Endodermal cell (in vitro differentiated cells): ENCODE data around the gene CORT. TPM values are rescaled to one million over a fixed set of nuclear protein-coding genes. Genes with fewer than 3 reads are reported as not detected.

Experiments used
- DNase-seq: peaks from one replicate; pipeline ENCODE4 v3.0.0-alpha.2; 2017
- H3K27ac ChIP-seq: 2 replicates; pipeline ENCODE4 v1.5.1; 2013; ENCODE audit warnings: mild to moderate bottlenecking, low read depth, low read length, moderate library complexity
- H3K27me3 ChIP-seq: 2 replicates; pipeline ENCODE4 v1.6.1; 2013; ENCODE audit warnings: mild to moderate bottlenecking, low read length, moderate library complexity; ENCODE audit not compliant: insufficient read depth, control insufficient read depth, poor library complexity, severe bottlenecking
- H3K36me3 ChIP-seq: 2 replicates; pipeline ENCODE4 v1.7.0; 2013; ENCODE audit warnings: mild to moderate bottlenecking, low read length, moderate library complexity; ENCODE audit not compliant: control insufficient read depth, insufficient read depth
- H3K4me1 ChIP-seq: one replicate; pipeline ENCODE4 v1.7.0; 2013; ENCODE audit warnings: low read length; ENCODE audit not compliant: control insufficient read depth, insufficient read depth
- H3K4me3 ChIP-seq: 2 replicates; pipeline ENCODE4 v1.5.1; 2013; ENCODE audit warnings: mild to moderate bottlenecking, low read length, moderate library complexity
- H3K9ac ChIP-seq: 2 replicates; pipeline ENCODE4 v1.6.1; 2013; ENCODE audit warnings: mild to moderate bottlenecking, low read length, moderate library complexity; ENCODE audit not compliant: poor library complexity, severe bottlenecking; ENCODE audit errors: extremely low read depth
- H3K9me3 ChIP-seq: 2 replicates; pipeline ENCODE4 v1.6.1; 2013; ENCODE audit warnings: mild to moderate bottlenecking, low read length, moderate library complexity; ENCODE audit not compliant: control insufficient read depth
- H3K27ac Mint-ChIP-seq: 2 replicates; pipeline ENCODE4 v1.8.0; 2020; ENCODE audit warnings: mixed read lengths
- H3K27me3 Mint-ChIP-seq: 2 replicates; pipeline ENCODE4 v1.8.0; 2021; ENCODE audit warnings: mild to moderate bottlenecking, mixed read lengths; ENCODE audit not compliant: insufficient read depth
- H3K36me3 Mint-ChIP-seq: 2 replicates; pipeline ENCODE4 v1.8.0; 2020; ENCODE audit warnings: low read depth, mixed read lengths
- H3K4me1 Mint-ChIP-seq: 2 replicates; pipeline ENCODE4 v1.8.0; 2020; ENCODE audit warnings: mixed read lengths
- H3K4me3 Mint-ChIP-seq: 2 replicates; pipeline ENCODE4 v1.8.0; 2020; ENCODE audit warnings: mild to moderate bottlenecking, moderate library complexity, mixed read lengths
- H3K9me3 Mint-ChIP-seq: 2 replicates; pipeline ENCODE4 v1.8.0; 2020; ENCODE audit warnings: mild to moderate bottlenecking, mixed read lengths
- CTCF ChIP-seq: fragments of 200-600 bp; sonication (generic); conservative IDR thresholded peaks from 2 replicates; pipeline ENCODE4 v1.5.0; 2021; ENCODE audit warnings: antibody characterized with exemption, mild to moderate bottlenecking
- WGBS, 2 experiments: methylation state at CpG; one replicate each; pipeline versions ENCODE4 v1.1.5 to v1.1.7; 2013; ENCODE audit warnings: missing lambda C conversion rate in 2 of 2, mixed read lengths in 1 of 2; ENCODE audit not compliant: insufficient coverage in 1 of 2, insufficient read length in 1 of 2; 5-methylcytosine and 5-hydroxymethylcytosine counted together
- total RNA-seq, 2 donors: library from RNA; stranded (reverse); fragmentation: NEBNext Ultra II Directional in 1 of 2; extraction: Animal tissue kit (Norgen Biotek cat#: 25700) in 1 of 2; gene quantifications; 2 replicates in 1 of 2; 3 replicates in 1 of 2; pipeline ENCODE4 v1.2.1, GENCODE V29; 2021

The CORT gene
- total RNA-seq, 2 donors from 2014 or later = 0.53 to 1.3 TPM

GRCh38 chr1:10495952-10496351 is 46.1 kb downstream of the CORT start:
- H3K4me1 Mint-ChIP-seq = no peaks in the 10 kb centered on the region
- H3K27me3 Mint-ChIP-seq = no peaks in the 10 kb centered on the region
- no peak overlapping the region for H3K9ac ChIP-seq
- H3K27me3 ChIP-seq = no peaks in the 10 kb centered on the region
- H3K27ac Mint-ChIP-seq = no peak overlapping the region
- H3K9me3 Mint-ChIP-seq = no peaks in the 10 kb centered on the region
- no peak for DNase-seq
- peaks cover 17% of the 10 kb centered on the region for H3K36me3 ChIP-seq
- no peak overlapping the region for H3K27ac ChIP-seq
- peaks cover 9% of the 10 kb centered on the region for H3K36me3 Mint-ChIP-seq
- no peak overlapping the region for H3K4me3 Mint-ChIP-seq
- no peaks in the 10 kb centered on the region for H3K4me1 ChIP-seq
- 87 to 91% methylated on average over 11 to 14 of the region's 14 CpGs for WGBS, 2 experiments
- H3K9me3 ChIP-seq = no peaks in the 10 kb centered on the region
- no peak overlapping the region for H3K4me3 ChIP-seq
- no peak for TF ChIP-seq CTCF

GRCh38 chr1:10497109-10497508 is 47.3 kb downstream of the CORT start:
- Mint-ChIP-seq H3K36me3 (peaks cover 9% of the 10 kb centered on the region), H3K27me3 (no peaks in the 10 kb centered on the region), H3K27ac (no peak overlapping the region), H3K4me3 (no peak overlapping the region), H3K9me3 (no peaks in the 10 kb centered on the region), H3K4me1 (no peaks in the 10 kb centered on the region)
- Histone ChIP-seq H3K4me3 (no peak overlapping the region), H3K27me3 (no peaks in the 10 kb centered on the region), H3K36me3 (peaks cover 17% of the 10 kb centered on the region), H3K9ac (no peak overlapping the region), H3K9me3 (no peaks in the 10 kb centered on the region), H3K4me1 (no peaks in the 10 kb centered on the region), H3K27ac (no peak overlapping the region)
- WGBS, 2 experiments = 93 to 100% methylated on average over 2 to 7 of the region's 7 CpGs
- no peak for DNase-seq
- no peak for TF ChIP-seq CTCF

- H3K9ac ChIP-seq = no peak overlapping the region
- WGBS, 2 experiments = 95% methylated on average over 7 to 8 of the region's 8 CpGs
- no peak overlapping the region for H3K27ac ChIP-seq
- H3K4me1 ChIP-seq = no peaks in the 10 kb centered on the region
- peaks cover 17% of the 10 kb centered on the region for H3K36me3 ChIP-seq
- no peak for TF ChIP-seq CTCF
- H3K36me3 Mint-ChIP-seq = peaks cover 9% of the 10 kb centered on the region
- no peaks in the 10 kb centered on the region for H3K27me3 ChIP-seq
- no peak for DNase-seq
- peak overlapping the region; percentile 6 for H3K27ac Mint-ChIP-seq
- H3K4me3 Mint-ChIP-seq = no peak overlapping the region
- H3K27me3 Mint-ChIP-seq = no peaks in the 10 kb centered on the region
- H3K9me3 ChIP-seq = no peaks in the 10 kb centered on the region
- H3K4me1 Mint-ChIP-seq = no peaks in the 10 kb centered on the region
- no peak overlapping the region for H3K4me3 ChIP-seq
- no peaks in the 10 kb centered on the region for H3K9me3 Mint-ChIP-seq
Measured at GRCh38 chr1:10498231-10498630, 48.4 kb downstream of the CORT start.

Other genes starting within 250 kb of the CORT start
- gene KIF1B, start 239.5 kb upstream of the CORT start, total RNA-seq = 10 to 100 TPM; 71.5 to 74.2 TPM
- 100 to 1,000 TPM; 198 to 217 TPM for gene PGD, start 51.0 kb upstream of the CORT start, total RNA-seq
- 10 to 100 TPM; 23.1 to 30.8 TPM for gene CENPS, start 19.6 kb upstream of the CORT start, total RNA-seq
- gene DFFA, start 22.5 kb downstream of the CORT start, total RNA-seq = 100 to 1,000 TPM; 100 to 105 TPM
- gene PEX14, start 24.9 kb downstream of the CORT start, total RNA-seq = 10 to 100 TPM; 24.3 to 26.0 TPM